GM18517 (cell line): Measurements from ENCODE around the gene PEX14.
"Not testable (repeated sequence)": the region's sequence is repeated elsewhere in the genome, so short reads cannot be mapped to it uniquely, and the experiment has no call there.

Source experiments
- ATAC-seq: cut with Tn5 transposase; IDR thresholded peaks from one replicate; pipeline ENCODE4 v1.9.1; 2021; ENCODE audit warnings: mild to moderate bottlenecking, moderate library complexity; ENCODE audit not compliant: unreplicated experiment

The PEX14 gene

DNA sequence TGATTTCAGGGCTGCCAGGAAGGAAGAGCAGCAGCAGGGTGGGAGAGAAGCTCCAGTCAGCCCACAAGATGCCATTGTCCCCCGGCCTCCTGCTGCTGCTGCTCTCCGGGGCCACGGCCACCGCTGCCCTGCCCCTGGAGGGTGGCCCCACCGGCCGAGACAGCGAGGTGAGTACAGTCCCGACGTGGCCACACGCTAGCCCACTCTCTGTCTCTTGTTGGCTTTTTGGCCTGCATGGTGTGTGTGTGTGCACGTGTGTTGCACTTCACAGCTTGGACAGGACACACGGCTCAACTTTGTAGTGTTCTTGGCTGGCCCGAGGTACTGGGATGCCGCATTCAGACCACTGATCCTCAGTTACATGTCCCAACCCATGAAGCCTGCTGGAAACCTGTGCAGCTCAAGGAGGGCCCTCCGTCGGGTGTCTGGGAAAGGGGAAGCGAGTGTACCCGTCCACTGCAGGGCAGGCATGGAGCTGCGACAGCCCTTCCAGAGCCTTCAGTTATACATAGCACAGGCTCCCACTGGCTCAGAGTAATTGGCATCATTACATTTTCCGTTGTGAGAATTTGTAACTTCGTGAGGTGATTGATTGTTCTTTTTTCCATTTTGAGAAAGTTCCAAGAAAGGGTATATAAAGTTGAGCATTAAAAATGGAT is 24.5 kb upstream of the PEX14 start:
- ATAC-seq: no peak

DNA sequence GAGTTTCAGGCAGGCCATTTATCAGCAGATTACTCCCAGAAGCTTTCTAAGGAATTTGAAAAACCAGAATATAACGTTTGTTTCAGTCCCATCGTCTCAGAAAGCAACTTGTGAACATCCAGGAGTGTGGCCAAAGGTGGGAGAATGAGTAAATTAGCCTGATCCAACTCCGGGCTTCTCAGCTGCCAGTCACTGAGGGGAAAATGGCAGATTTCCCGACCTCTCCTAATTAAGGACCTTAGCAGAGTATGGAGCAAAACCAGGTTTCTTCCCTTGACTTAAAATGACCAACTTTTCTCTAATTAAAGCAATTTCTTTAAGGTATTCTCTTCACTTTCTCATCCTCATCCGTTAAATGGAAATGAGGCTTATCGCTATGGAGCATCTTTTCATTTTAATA is 23.9 kb upstream of the PEX14 start:
- no peak for ATAC-seq

DNA sequence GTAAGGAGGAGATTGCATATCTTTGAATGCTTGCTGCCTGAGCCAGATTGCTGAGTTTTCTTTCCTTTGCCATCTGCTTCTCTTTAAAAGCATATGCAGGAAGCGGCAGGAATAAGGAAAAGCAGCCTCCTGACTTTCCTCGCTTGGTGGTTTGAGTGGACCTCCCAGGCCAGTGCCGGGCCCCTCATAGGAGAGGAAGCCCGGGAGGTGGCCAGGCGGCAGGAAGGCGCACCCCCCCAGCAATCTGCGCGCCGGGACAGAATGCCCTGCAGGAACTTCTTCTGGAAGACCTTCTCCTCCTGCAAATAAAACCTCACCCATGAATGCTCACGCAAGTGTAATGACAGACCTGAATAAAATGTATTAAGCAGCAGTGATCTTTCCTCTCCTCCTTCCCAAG is 23.5 kb upstream of the PEX14 start:
- no peak for ATAC-seq

DNA sequence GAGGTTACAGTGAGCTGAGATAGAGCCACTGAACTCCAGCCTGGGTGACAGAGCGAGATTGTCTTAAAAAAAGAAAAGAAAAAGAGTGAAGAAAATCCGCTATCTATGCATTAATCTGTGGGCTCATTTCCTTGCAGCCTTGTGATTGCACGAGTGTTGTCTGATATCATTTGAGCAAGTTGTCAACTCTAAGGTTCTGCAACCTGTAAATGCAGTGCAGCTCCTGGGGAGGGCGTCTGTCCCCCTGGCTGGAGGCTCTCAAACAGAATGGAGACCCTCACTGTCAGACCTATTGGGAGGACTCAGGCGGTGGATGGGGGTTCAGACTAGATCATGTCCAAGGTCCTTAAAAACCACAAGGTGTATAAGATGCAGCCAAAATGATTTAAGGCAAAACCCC is 18.7 kb upstream of the PEX14 start:
- ATAC-seq: no peak

DNA sequence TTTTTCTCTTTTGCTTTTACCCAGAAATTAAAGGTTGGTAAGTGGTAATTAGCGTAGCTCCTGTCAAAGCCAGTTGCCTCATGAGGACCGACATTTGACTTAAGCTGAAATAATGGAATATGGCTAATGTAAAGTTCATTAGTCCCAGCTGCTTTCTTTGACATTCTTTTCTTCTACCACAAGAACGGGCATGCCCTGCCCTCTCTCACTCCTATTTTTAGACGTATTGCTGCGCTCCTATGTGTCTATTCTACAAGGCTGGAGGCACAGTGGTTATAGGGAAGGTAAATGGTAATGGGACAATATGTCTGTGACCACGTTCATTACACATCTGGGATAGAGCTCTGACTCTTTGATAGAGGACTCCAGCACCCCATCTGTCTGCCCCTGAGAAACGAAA is 18.1 kb upstream of the PEX14 start:
- ATAC-seq: no peak

DNA sequence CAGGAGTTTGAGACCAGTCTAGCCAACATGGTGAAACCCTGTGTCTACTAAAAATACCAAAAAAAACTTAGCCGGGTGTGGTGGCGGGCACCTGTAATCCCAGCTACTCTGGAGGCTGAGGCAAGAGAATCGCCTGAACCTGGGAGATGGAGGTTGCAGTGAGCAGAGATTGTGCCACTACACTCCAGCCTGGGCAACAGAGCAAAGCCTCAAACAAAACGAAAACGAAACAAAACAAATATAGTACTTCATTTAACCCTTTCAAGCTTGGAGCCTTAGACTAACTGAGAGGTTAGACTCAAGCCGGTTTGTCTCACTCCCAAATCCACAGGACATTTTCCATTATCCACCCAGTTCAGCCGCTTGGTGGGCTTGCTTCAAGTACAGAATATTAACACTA is 17.3 kb upstream of the PEX14 start:
- ATAC-seq: not testable (repeated sequence)

DNA sequence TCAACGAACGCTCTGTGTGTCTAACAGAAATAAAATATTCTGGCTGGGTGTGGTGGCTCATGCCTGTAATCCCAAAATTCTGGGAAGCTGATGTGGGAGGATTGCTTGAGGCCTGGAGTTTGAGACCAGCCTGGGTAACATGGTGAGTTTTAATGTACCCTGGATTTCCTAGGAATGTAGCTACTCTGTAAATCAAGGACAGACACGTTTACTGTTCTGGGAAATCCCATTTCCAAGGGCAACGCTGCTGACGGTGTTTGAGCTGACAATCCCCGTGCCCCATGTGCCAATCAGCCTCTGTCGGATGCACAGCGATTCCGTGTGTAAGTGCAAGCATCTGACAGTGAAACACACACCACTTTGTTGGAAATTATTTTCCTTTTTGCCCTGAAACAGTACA is 16.9 kb upstream of the PEX14 start:
- ATAC-seq: no peak

DNA sequence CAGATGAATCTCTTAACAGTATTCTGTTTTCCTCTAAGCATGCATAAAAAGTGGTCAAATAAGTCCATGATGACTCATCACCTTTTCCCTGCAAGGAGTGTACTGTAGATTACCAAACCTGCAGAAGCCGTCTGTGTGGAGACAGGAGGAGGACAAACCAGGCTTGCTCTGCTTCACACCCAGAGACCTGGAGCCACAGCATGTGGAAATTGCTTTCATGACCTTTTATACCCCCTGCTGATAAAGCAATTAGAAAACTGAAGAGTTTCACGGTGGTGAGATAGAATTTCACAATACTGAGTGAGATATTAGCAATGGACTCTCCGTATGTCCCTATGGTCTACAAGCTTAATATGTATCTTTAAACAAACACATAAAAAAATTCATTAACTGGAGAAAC is 15.6 kb upstream of the PEX14 start:
- ATAC-seq: no peak

DNA sequence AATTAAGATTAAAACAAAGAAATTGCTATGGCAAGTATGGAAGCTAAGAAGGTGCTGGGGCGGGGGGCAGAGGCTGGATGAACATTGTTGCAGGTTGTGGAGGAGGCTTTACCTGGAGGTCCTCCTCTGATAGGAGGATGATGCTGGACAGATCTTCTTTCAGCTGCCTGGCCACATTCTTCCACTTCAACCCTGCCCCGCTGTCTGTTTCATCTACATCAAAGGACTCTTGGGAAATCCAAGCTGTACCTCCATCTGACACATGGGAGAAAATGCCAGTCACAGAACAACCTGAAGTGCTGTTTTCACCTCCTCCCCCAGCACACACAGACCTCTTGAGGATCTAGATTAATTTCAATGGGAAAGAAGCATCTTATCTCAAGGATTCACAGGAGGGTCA is 7.7 kb upstream of the PEX14 start:
- no peak for ATAC-seq

DNA sequence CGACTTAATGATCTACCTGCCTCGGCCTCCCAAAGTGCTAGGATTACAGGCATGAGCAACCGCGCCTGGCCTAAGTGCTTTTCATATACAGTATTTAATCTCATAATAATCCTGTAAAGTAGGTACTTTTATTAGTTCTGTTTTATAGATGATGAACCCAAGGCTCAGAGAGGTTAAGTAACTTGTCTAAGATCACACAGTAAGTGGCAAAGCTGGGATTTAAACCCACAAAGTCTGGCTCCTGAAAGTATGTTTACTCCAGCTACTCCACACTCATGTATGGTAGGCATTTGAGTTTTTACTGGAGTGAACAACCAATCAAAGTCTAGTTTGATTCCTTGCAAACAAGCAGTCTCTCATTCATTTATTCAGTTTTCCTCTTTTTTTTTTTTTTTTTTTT is 4.7 kb upstream of the PEX14 start:
- ATAC-seq: no peak

DNA sequence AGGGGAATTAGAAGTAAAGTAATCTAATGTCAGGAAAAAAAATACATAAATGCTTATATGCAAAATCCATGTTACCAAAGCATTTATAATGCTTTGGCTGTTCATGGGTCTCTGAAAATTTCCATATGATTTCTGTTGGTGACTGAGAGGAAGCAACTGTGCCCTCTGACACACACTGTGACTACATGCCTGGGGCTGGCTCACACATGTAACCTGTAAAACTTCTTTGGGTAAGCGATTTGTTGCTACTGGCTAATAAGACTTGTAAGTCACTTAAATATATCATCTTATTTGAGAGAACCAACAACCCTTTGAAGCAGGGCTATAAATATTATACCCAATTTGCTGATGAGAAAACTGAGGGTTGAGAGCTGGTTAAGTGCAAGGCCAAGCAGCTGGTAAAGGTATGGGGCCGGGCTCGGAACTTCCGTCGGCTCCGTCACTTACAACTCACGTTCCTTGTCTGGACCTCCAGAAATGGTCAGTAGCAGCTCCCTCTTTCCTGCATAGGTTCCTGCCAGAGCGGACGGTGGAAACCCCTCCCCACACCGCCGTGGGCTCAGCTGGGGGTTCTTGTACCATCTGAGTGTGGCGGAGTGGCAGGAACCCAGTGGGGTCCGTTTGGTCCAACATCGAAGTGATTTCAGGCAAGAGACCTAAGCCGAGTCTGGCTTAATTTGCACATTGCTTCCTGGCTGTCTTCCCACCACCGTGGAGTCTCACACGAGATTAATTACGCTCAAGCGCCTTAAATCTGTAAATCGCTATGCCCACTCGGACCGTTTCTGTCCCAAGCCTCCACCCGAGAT is 3.1 kb upstream of the PEX14 start:
- no peak for ATAC-seq

DNA sequence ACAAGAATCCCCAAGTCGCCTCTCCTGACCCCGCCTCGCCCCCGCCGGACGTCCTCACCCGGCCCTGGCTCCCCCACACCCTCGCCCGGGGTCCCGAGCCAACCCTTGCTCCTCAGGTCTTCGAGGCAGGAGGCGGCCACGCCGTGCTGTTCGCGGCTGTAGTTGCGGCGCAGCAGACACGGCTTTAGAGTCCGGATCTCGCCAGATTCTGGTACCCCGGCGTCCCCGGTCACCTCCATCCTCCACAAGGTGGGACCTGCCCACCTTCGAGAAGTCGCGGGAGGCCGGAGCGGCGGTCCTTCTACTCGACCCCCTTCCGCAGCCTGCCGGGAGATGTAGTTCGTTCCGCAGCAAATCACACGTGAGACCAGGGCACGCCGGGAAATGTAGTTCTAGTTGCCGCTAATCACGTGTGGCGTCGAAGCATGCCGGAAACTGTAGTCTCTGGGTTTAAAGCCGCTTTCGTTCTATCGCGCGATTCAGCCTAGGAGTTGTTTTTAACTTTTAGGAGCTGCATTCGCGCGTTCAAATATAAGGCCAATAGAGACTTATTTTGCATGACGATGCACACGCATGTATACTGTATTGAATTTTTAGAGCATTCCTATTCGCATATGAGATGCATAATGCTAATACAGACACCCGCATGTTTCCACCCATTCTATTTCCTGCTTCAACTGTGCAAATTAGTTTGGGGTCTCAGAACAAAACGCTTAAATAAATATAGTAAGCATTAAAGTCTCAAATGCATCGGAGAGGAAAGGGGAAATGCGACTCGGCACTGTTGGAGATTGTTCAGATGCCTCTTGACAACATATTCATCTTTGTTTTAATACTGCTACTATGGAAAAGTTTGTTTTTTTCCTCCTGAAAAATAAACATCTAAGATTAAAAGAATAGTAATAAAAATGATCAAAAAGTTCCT is 2.3 kb upstream of the PEX14 start, which contains the start of gene DFFA:
Gene DFFA, minus strand, starts transcription at position 310 of the 925 bp plus-strand sequence. Its CDS starts 71 bp downstream, at position 239.
- ATAC-seq: peak; percentile 80

DNA sequence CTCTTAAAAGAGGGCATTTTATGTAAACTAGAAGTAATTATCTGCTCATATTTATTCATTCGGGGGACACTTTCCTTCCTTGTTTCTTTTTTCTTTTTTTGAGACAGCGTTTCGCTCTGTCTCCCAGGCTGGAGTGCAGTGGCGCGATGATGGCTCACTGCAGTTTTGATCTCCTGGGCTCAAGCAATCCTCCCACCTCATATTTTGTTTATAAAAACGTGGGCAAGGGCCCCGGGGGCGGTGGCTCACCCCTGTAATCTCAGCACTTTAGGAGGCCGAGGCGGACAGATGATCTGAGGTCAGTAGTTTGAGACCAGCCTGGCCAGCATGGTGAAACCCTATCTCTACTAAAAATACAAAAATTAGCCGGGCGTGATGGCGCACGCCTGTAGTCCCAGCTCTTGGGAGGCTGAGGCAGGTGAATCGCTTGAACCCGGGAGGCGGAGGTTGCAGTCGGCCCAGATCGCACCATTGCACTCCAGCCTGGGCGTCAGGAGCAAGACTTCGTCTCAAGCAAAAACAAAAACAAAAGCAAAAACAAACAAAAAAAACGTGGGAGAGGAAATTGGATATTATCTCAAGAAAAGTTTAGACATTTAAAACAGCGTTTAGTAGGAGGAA is 1.5 kb upstream of the PEX14 start:
- ATAC-seq: no peak

DNA sequence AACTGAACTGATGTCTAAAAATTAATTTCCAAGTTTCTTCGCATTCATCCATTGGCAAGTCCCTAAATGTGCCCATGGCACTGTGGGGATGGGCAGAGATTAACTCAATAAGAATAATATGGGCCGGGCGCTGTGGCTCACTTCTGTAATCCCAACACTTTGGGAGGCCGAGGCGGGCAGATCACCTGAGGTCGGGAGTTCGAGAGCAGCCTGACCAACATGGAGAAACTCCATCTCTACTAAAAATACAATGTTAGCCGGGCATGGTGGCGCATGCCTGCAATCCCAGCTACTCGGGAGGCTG is 489 bp upstream of the PEX14 start:
- ATAC-seq: not testable (repeated sequence)

DNA sequence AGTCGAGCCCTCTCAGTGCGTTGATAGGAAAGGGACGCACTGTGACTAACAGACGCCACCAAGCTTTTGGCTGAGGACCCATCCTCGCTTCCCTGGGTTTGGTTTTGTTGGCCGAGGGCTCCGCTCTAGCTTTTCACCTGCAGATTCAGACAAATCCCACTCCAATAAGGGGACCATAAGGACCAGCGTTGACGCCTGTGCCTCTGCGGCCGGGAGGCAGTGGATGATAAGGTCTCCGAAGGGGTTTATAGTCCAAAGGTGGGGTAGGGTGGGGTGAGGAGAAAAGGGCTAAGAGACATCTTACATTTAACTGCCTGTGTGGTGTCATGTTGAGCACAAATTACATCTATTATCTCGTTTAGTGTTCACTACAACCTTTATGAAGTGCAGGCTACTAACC is 760 bp downstream of the PEX14 start:
- no peak for ATAC-seq

DNA sequence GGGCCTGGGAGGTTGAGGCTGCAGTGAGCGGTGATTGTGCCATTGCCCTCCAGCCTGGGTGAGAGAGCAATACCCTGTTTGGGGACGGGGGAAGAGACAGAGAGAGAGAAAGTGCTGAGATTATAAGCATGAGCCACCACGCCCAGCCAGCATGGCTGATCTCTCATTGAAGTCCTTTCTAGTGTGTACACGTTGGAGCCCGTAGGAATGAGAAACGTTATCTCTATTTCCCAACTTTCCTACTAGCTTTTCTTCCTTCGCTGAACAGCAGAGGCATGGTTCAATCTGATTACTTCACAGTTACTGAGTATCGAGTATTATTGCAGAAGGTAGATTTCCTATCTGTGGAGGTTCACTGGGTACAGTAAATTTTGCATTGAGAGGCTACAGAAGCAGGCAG is 4.5 kb downstream of the PEX14 start:
- ATAC-seq: no peak

DNA sequence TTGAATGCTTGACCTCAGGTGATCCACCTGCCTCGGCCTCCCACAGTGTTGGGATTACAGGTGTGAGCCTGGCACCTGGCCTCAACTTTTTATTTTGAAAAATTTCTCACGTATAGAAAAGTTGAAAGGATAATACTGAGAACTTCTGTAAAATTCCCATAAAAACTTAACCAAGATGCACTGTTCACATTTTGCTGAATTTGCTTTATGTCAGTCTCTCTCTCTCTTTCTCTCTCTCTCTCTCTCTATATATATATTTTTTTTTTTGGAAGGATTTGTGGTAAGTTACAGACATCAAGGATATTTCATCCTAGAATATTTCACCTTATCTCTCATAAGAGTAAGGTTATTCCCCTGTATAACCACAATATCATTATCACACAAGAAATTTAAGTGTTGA is 5.9 kb downstream of the PEX14 start:
- ATAC-seq: no peak

DNA sequence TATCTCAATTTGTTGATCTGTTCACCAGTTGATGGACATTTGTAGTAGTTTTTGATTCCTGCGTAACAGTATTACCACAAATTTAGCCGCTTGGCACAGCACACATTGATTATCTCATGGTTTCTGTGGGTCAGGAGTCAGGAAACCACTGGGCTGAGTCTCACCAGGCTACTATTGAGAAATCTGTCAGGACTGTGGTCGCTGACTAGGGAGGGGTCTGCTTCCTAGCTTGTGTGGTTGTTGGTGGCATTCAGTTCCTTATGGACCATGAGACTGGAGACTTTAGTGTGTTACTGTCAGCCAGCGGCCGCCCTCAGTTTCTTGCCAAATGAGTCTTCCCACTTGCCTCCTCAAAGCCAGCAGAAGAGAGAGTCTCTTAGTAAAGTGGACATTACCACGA is 9.8 kb downstream of the PEX14 start:
- no peak for ATAC-seq

DNA sequence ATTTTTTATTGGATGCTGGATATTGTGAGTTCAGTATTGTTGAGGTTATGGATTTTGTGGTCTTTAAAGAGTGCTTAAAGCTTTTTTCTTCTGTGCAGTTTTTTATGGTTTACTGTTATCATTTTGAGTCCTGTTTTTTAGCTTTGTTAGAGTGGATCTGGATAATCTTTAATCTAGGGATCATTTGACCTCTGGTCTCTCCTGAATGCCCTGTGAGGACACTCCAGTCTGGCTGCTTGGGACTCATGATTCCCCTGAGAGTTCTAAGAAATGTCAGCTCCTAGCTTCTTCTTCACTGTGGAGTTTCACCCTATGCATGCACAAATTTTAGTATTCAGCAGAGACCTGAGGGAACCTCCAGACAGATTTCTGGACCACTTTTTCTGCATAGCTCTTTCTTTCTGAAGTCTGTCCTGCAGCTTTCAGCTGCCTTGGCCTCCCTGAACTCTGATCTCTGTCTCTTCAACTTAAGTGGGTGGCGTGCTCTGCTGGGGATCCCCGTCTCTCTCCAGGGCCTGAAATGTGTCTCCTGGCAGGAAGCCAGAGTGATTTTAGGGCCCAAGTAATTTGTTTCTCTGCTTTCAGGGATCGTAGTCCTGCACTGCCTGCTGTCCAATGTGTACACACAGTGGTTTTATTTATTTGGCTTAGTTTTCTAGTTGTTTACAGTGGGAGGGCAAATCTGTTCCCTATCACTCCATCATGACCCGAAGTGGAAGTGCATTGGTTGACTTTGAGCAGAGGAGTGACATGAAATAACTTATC is 14.7 kb downstream of the PEX14 start:
- no peak for ATAC-seq

DNA sequence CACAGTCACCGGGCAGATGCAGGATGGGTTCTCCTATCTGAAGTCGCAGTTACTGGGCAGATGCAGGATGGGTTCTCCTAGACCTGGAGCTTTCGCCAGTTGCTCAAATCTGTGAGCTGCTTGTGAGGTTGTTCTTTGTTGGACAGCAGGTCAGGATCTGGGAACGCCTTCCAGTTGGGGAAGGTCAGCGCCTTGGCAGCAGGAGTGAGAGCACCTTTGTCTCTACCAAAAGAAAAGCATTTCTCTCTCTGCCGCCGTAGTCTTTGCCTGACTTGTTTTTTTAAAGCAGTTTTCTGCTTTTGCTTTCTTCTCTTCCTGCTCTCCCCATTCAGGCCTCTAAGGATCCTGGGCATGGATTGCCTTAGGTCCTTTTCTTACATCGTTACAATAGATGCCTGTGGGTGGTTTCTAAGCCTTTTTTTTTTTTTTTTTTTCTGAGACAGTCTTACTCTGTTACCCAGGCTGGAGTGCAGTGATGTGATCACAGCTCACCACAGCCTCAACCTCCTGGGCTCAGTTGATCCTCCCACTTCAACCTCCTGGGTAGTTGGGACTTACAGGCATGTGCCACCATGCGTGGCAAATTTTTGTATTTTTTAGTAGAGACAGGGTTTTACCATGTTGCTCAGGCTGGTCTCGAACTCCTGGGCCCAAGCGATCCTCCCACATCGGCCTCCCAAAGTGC is 15.7 kb downstream of the PEX14 start:
- ATAC-seq: no peak
